ENCODE data around the gene MYL10. TPM values are rescaled to one million over a fixed set of nuclear protein-coding genes. Genes with fewer than 3 reads are reported as not detected.

MYL10 gene
- total and polyA plus RNA-seq, 2 of the 8 experiments (the other 6 are each of a cell fraction or from before 2014, with no cell fraction given): 0.18 TPM; not detected in 1

- no peak for TF ChIP-seq CHD7 (IDR thresholded peaks at IDR 0.05; ENCODE audit: insufficient replicate concordance, low read length)
- no peak for TF ChIP-seq EP300 (IDR thresholded peaks at IDR 0.05; ENCODE audit: borderline replicate concordance in 1 of 2, low read depth in 2 of 2, low read length in 2 of 2)
Measured at GRCh38 chr7:101678658-101679057, 49.6 kb upstream of the MYL10 start (continued).
